SK-N-MC (cell line): ENCODE results near the gene ANKRD2.

Source experiments
- EZH2 ChIP-seq: fragments of 200-600 bp; sonication (generic); IDR thresholded peaks from one replicate; pipeline ENCODE4 v1.6.1; 2017; ENCODE audit warnings: antibody characterized with exemption
- POLR2AphosphoS5 ChIP-seq: IDR thresholded peaks from 2 replicates; pipeline ENCODE4 v1.6.1; 2012; ENCODE audit warnings: mild to moderate bottlenecking, low read depth, low read length, borderline replicate concordance

DNA sequence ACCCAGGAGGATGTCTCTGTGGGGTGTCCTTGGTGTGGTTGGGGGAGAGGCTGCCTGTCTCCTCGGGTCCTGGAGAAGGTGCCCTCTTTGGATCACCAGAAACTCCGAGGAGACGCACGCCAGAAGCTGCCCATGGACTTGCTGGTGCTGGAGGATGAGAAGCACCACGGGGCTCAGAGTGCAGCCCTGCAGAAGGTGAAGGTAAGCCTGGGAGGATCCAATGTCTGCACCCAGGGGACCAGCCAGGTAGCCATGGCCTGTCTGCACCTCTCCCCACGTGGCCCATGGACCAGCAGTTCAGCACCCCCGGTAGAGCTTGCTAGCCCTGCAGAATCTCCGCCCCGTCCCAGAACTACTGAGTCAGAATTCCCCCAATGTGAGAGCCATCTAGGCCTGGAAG is 5.1 kb downstream of the ANKRD2 start:
- TF ChIP-seq POLR2AphosphoS5 = no peak
- TF ChIP-seq EZH2 = no peak
